Activated T-helper 1 cell treated with anti-CD3 and anti-CD28 coated beads, Interleukin-2, amount 50 U/mL, for 16 hours (primary cell): ENCODE measurements around the gene DZIP1.
"Not testable (repeated sequence)": the region's sequence is repeated elsewhere in the genome, so short reads cannot be mapped to it uniquely, and the experiment has no call there.

Experiments used
- DNase-seq, 2 donors: peaks; one replicate each; pipeline ENCODE4 v3.0.0-alpha.2; 2020; ENCODE audit warnings: low read depth in 1 of 2, low spot score in 1 of 2

Gene DZIP1, protein sequence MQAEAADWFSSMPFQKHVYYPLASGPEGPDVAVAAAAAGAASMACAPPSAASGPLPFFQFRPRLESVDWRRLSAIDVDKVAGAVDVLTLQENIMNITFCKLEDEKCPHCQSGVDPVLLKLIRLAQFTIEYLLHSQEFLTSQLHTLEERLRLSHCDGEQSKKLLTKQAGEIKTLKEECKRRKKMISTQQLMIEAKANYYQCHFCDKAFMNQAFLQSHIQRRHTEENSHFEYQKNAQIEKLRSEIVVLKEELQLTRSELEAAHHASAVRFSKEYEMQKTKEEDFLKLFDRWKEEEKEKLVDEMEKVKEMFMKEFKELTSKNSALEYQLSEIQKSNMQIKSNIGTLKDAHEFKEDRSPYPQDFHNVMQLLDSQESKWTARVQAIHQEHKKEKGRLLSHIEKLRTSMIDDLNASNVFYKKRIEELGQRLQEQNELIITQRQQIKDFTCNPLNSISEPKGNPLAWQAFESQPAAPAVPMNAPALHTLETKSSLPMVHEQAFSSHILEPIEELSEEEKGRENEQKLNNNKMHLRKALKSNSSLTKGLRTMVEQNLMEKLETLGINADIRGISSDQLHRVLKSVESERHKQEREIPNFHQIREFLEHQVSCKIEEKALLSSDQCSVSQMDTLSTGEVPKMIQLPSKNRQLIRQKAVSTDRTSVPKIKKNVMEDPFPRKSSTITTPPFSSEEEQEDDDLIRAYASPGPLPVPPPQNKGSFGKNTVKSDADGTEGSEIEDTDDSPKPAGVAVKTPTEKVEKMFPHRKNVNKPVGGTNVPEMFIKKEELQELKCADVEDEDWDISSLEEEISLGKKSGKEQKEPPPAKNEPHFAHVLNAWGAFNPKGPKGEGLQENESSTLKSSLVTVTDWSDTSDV

GRCh38 chr13:95644601-95645052, at the start of gene DZIP1:
Gene DZIP1, minus strand, starts transcription at chr13:95644706. Its CDS starts 2,677 bp downstream, at chr13:95642029.
- no peak for DNase-seq

DNA sequence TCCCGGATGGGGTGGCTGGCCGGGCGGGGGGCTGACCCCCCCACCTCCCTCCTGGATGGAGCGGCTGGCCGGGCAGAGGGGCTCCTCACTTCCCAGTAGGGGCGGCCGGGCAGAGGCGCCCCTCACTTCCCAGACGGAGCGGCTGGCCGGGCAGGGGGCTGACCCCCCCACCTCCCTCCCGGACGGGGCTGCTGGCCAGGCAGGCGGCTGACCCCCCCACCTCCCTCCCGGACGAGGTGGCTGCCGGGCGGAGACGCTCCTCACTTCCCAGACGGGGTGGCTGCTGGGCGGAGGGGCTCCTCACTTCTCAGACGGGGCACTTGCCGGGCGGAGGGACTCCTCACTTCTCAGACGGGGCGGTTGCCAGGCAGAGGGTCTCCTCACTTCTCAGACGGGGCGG, 46.5 kb upstream of the DZIP1 start:
- not testable (repeated sequence) for DNase-seq

DNA sequence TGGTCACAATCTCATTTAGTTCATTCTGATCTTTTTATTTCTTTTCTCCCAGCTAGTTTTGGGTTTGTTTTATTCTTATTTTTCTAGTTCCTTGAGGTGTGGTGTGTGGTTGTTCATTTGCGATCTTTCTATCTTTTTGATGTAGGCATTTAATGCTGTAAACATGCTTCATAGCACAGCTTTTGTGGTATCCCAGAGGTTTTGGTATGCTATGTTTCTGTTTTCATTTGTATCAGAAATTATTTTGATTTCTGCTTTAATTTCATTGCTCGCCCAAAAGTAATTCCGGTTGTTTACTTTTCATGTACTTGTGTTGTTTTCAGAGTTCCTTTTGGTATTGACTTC, 45.0 kb upstream of the DZIP1 start:
- DNase-seq = no peak

DNA sequence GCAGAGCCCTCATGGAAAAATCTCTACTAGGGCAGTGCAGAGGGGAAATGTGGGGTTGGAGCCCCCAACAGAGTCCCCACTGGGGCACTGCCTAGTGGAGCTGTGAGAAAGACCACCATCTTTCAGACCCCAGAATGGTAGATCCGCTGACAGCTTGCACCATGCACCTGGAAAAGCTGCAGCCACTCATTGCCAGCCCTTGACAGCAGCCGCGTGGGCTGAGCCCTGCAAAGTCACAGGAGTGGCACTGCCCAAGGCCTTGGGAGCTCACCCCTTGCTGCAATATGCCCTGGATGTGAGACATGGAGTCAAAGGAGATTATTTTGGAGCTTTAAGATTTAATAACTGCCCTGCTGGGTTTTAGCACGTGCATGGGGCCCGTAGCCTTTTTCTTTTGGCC, 40.5 kb upstream of the DZIP1 start:
- DNase-seq = not testable (repeated sequence)

DNA sequence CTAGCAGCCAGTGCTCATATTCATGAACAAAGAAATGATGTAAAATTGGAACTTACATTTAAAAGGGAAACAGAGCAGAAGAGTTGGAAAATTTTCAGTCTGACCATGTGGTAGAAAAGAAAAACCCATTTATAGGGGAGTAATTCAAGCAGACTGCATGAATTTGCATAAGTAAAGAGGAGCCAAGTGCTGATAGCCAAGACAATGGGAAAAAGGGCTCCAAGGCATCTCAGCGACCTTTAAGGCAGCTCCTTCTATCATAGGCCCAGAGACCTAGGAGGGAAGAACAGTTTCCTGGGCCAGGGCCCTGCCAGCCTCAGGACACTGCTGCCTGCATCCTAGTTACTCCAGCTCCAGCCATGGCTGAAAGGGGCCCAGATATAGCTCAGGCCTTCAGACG, 39.9 kb upstream of the DZIP1 start:
- DNase-seq = no peak

DNA sequence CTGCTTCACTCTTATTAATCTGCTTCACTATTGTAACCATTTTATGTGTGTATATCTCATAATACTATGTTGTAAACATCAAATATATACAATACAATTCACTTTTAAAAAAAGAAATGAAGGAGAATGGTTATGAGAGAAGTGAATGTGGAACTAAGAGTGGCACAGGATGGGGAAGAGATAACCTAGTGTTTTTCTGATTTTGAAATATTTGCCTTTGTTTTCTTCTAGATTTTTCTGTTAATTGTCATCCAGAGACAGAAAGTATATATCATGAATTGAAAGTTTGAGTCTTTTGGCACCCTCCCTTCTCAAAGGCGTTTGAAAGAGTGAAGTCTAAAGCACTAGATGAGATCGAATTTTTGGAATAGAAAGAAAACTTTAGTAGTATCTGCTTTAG, 35.2 kb upstream of the DZIP1 start:
- DNase-seq = no peak

GRCh38 chr13:95678967-95679366, 34.5 kb upstream of the DZIP1 start:
- DNase-seq = no peak

DNA sequence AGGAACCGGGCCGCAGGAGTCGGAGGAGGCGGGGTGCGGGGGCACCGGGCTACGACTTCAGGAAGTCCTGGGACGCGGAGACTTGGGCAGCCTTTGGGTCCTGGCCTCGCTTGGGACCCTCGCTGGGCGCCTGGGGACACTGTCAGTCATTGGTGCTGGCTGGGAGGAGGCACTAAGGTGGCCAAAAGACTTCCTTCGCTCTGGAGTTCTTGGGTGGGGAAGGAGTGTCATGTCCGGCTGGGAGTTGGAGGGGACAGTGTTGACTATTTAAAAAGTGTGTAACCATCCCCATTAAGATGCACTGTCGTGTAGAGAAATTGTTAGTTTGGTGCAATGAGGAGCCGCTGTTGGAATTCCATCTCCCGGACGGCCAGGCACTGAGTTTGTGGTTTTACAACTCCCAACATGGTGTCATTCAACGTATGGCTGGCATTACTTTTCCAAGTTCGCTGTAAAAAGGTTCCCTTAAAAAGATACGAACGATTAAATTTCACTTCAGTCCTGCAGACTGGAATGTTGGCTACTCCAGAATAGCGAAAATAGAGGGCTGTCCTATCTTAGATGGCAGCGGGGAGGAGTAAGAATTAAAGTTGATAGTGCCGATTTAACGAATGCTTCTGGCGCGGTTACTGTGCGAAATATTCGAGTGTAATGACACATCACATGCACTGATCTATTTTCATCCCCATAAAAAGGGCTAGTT, 33.2 kb upstream of the DZIP1 start:
- DNase-seq = no peak

GRCh38 chr13:95676762-95677563, 32.5 kb upstream of the DZIP1 start, which contains the start of gene DNAJC3:
Gene DNAJC3, plus strand, starts transcription at chr13:95677139. Its CDS starts 117 bp downstream, at chr13:95677256.
- DNase-seq = peak; percentile 95 to 97

DNA sequence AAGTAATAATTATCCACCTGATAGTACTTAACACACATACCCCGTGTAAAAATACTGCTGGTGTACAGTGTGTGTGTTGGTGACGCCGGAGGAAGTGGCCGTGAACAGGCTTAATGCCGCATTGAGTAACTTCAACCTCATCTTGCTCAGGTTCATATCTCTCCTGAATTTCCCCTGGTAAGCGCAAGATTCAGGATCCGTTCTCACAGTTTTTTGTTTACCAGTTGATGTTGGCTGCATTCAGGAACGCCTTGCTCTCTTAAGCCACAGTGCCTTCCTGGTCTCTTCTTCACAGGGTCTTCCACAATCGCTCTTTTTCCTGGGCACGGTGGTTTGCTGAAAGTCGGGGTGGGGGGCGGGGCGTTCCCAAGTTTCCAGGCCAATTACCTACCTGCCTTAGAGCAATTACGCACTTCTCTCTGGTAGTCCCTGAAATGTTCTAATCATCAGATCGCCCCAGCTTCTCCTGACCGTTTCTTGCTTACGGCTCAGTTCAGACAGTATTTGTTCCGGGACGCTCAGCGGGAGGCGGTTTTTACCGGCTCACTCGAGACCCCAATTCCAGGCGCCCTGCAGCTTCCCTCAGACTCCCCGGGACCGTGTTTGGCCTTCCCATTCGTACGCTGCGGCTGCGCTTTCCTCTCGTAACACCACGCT, 31.7 kb upstream of the DZIP1 start:
- DNase-seq = no peak

- DNase-seq = no peak
These were observed 27.1 kb upstream of the DZIP1 start for GRCh38 chr13:95671597-95671996.

GRCh38 chr13:95667235-95667634, 22.7 kb upstream of the DZIP1 start:
- not testable (repeated sequence) for DNase-seq

DNA sequence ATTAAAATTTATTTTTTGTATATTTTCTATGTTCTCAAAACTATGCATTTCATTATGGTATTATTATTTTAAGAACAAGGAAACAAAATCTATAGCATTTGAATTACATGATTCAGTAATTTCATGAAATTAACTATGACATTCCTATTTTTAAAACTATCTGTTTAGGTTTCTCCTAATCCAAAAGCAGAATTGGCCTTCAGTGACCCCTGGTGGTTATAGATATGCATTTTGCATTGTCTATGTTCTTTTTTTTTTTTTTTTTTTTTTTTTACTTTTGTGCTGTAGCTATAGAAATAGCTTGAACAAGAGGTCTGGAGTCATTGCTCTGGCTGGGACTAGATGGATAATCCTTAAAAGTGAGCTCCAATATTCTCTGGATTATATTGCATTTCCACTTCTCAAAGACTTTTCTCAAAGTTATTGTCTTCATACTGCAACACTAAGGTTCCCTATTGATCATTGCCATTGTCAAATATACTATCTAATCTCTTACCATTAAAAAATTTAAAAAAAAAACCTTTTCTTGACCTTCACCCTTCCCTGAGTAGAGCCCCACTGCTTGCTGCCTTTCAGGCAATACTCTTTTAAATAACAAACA, 16.6 kb upstream of the DZIP1 start:
- no peak for DNase-seq

DNA sequence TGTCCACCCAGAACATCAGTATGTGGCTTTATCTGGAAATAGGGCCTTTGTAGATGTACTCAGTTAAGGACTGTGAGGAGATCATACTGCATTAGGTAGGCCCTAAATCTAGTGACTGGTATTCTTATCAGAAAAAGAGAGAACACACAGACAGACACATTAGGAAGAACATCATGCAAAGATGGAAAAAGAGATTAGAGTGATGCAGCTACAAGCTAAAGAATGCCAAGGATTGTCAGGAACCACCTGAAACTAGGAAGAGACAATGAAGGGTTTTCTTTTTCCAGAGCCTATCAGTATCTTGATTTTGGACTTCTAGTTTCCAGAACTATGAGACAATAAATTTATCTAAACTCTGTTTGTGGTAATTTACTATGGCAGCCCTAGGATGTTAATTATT, 15.0 kb upstream of the DZIP1 start:
- DNase-seq = no peak

DNA sequence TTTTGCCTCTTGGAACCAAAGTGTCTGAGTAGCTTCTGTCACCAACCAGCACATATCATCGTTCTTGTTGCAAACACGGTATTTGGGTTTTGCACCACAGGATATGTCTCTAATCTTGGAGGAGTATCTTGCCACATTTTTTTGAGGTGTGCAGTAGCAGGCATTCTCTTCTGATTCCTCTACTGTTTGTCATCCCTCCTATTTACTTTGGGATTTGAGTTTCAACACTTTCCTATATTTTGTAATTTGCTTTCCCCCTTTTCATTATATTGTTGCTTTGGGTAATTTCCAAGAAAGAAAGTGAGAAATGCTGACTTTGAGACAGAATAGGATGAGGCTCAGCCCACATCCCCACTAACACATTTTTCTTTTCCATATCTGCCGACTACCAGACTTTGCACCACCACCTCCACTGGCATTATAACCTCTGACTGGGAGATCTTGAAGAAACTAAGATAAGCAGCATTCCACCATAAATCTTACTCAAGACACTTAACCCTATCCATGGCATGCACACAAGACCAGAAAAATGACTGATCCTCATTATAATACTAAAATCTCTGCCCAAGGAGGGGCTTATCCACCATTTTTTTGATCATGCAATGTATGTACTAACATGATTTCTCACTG, 12.0 kb upstream of the DZIP1 start:
- no peak for DNase-seq

DNA sequence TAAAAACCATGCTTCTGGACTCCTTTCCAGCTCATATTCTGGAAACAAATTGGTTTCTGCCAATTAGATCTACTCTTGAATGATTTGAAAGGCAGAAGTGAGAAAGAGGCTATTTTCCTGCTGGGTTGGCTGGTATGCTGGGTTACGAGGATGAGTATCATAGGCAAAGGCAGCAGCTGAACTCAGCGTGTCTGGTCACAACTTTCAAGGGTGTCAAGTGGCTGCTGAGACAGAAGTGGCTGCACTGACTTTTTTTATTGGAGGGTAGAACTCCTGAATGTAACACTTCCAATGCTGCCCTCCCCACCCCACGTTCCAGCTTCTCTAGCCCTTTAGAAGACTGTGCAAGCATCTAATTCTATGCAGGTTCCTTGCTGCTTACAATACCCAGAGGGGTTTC, 8.3 kb upstream of the DZIP1 start:
- DNase-seq = no peak

- DNase-seq = no peak
These were observed 7.8 kb upstream of the DZIP1 start for GRCh38 chr13:95652244-95652764.

- no peak for DNase-seq
These were observed 6.2 kb upstream of the DZIP1 start for GRCh38 chr13:95650696-95651095.

- DNase-seq = no peak
These were observed 2.8 kb upstream of the DZIP1 start for GRCh38 chr13:95647321-95647720.
